Activated CD4-positive, alpha-beta T cell treated with anti-CD3 and anti-CD28 coated beads, Interleukin-2, amount 10 ng/mL, durations not matched to agents 7 days and 5 days (primary cell): ENCODE measurements around the gene FGF11. TPM values are rescaled to one million over a fixed set of nuclear protein-coding genes. Genes with fewer than 3 reads are reported as not detected.
A peak's percentile ranks its signal among the peaks of the same experiment; 100 is the strongest.

Experiments used
- CTCF ChIA-PET: fragments of 350-600 bp; sonication (Branson Sonifier 250); formaldehyde crosslinking; loops from one replicate; lab custom pipeline; 2021; ENCODE audit warnings: antibody characterized with exemption; lab: Charles Lee
- POLR2A ChIA-PET: fragments of 350-600 bp; sonication (Branson Sonifier 250); formaldehyde crosslinking; loops from one replicate; lab custom pipeline; 2021; ENCODE audit warnings: antibody characterized with exemption; lab: Charles Lee
- DNase-seq: peaks from one replicate; pipeline ENCODE4 v3.0.0-alpha.2; 2020
- H3K27ac Mint-ChIP-seq: one replicate; pipeline ENCODE4 v1.8.0; 2021; ENCODE audit warnings: mild to moderate bottlenecking, moderate library complexity, mixed read lengths
- H3K27me3 Mint-ChIP-seq: one replicate; pipeline ENCODE4 v1.8.0; 2021; ENCODE audit warnings: mixed read lengths
- H3K36me3 Mint-ChIP-seq: one replicate; pipeline ENCODE4 v1.8.0; 2021; ENCODE audit warnings: low read depth, mixed read lengths
- H3K4me1 Mint-ChIP-seq: one replicate; pipeline ENCODE4 v1.8.0; 2021; ENCODE audit warnings: mixed read lengths
- H3K4me3 Mint-ChIP-seq: one replicate; pipeline ENCODE4 v1.8.0; 2021; ENCODE audit warnings: mild to moderate bottlenecking, moderate library complexity, mixed read lengths
- H3K9me3 Mint-ChIP-seq: one replicate; pipeline ENCODE4 v1.8.0; 2021; ENCODE audit warnings: mixed read lengths
- total RNA-seq, 2 experiments: library from RNA; stranded (reverse); gene quantifications; one replicate each; pipeline ENCODE4 v1.2.3, GENCODE V29; 2021

Gene FGF11
- 1 to 10 TPM; 6.8 to 9.4 TPM for total RNA-seq

- Mint-ChIP-seq H3K27ac (peak within 1 kb of the TSS; percentile 51), H3K4me3 (peak within 1 kb of the TSS; percentile 80), H3K27me3 (peaks cover 41% of the 10 kb centered on the region), H3K36me3 (peaks cover 27% of the 10 kb centered on the region), H3K4me1 (peaks cover 43% of the 10 kb centered on the region), H3K9me3 (no peaks in the 10 kb centered on the region)
- POLR2A ChIA-PET, result no interaction called here
- DNase-seq, result no peak
- CTCF ChIA-PET, result interaction anchor here (1.2 to 1.4 kb wide), 2 partner anchors 13 to 121 kb away, joined by 4 read pairs; no protein-coding TSS in a partner anchor
Observed at GRCh38 chr17:7439462-7440112, at the start of gene FGF11. TSS of gene FGF11 (plus strand) at chr17:7439512. CDS start at chr17:7439621, 109 bp downstream.

- Mint-ChIP-seq H3K4me3 (no peak overlapping the region), H3K27me3 (no peaks in the 10 kb centered on the region), H3K9me3 (no peaks in the 10 kb centered on the region), H3K27ac (no peak overlapping the region), H3K36me3 (peaks cover 39% of the 10 kb centered on the region), H3K4me1 (peaks cover 33% of the 10 kb centered on the region)
- no peak for DNase-seq
- CTCF ChIA-PET, result interaction anchor here (1.1 kb wide), 1 partner anchor 11 kb away, joined by 3 read pairs; no protein-coding TSS in a partner anchor
- POLR2A ChIA-PET, result no interaction called here
Observed at GRCh38 chr17:7389924-7390910, 49.1 kb upstream of the FGF11 start.

GRCh38 chr17:7391307-7391706, 48.0 kb upstream of the FGF11 start:
- Mint-ChIP-seq H3K27me3 (no peaks in the 10 kb centered on the region), H3K4me1 (peaks cover 34% of the 10 kb centered on the region), H3K27ac (peak overlapping the region; percentile 26), H3K4me3 (peak overlapping the region; percentile 74), H3K36me3 (peaks cover 39% of the 10 kb centered on the region), H3K9me3 (no peaks in the 10 kb centered on the region)
- ChIA-PET CTCF (no interaction called here), POLR2A (no interaction called here)
- no peak for DNase-seq

GRCh38 chr17:7392696-7393612, 46.4 kb upstream of the FGF11 start:
- DNase-seq, result no peak
- peak overlapping the region; percentile 36 for H3K27ac Mint-ChIP-seq

GRCh38 chr17:7393613-7394451, 45.5 kb upstream of the FGF11 start:
- POLR2A ChIA-PET, result no interaction called here
- DNase-seq, result peak; percentile 69
- CTCF ChIA-PET, result interaction anchor here (0.6 to 1.1 kb wide), 3 partner anchors 25 to 822 kb away, joined by 3 to 4 read pairs (median 3); no protein-coding TSS in a partner anchor
- no peaks in the 10 kb centered on the region for H3K27me3 Mint-ChIP-seq
- no peaks in the 10 kb centered on the region for H3K9me3 Mint-ChIP-seq
- H3K36me3 Mint-ChIP-seq, result peaks cover 38% of the 10 kb centered on the region
- H3K4me1 Mint-ChIP-seq, result peaks cover 34% of the 10 kb centered on the region
- H3K27ac Mint-ChIP-seq, result peak overlapping the region; percentile 89
- peak overlapping the region; percentile 97 for H3K4me3 Mint-ChIP-seq

More at GRCh38 chr17:7392696-7393612, 46.4 kb upstream of the FGF11 start:
- H3K27me3 Mint-ChIP-seq, result no peaks in the 10 kb centered on the region
- H3K36me3 Mint-ChIP-seq, result peaks cover 39% of the 10 kb centered on the region
- ChIA-PET POLR2A (no interaction called here), CTCF (interaction anchor here (0.6 to 1.1 kb wide), 2 partner anchors 44 to 823 kb away, joined by 3 to 4 read pairs; no protein-coding TSS in a partner anchor)
- H3K4me1 Mint-ChIP-seq, result peaks cover 34% of the 10 kb centered on the region
- H3K4me3 Mint-ChIP-seq, result peak overlapping the region; percentile 97
- no peaks in the 10 kb centered on the region for H3K9me3 Mint-ChIP-seq

GRCh38 chr17:7394452-7395191, 44.7 kb upstream of the FGF11 start, which contains the start of gene PLSCR3:
TSS of gene PLSCR3 (minus strand) at chr17:7394525. CDS start at chr17:7394110, 415 bp downstream.
- no peaks in the 10 kb centered on the region for H3K27me3 Mint-ChIP-seq

GRCh38 chr17:7396147-7396546, 43.2 kb upstream of the FGF11 start:
- ChIA-PET CTCF (interaction anchor here (1.4 to 1.7 kb wide), 2 partner anchors 41 to 48 kb away, joined by 4 to 5 read pairs; no protein-coding TSS in a partner anchor), POLR2A (no interaction called here)
- no peak overlapping the region for H3K27ac Mint-ChIP-seq
- no peak for DNase-seq
- no peaks in the 10 kb centered on the region for H3K27me3 Mint-ChIP-seq
- H3K9me3 Mint-ChIP-seq, result no peaks in the 10 kb centered on the region
- H3K4me1 Mint-ChIP-seq, result peaks cover 32% of the 10 kb centered on the region
- peak overlapping the region; percentile 11 for H3K4me3 Mint-ChIP-seq
- H3K36me3 Mint-ChIP-seq, result peaks cover 22% of the 10 kb centered on the region

More at GRCh38 chr17:7394452-7395191, 44.7 kb upstream of the FGF11 start, which contains the start of gene PLSCR3:
- POLR2A ChIA-PET, result no interaction called here
- no peaks in the 10 kb centered on the region for H3K9me3 Mint-ChIP-seq
- DNase-seq, result peak; percentile 80
- peak within 1 kb of the TSS; percentile 89 for H3K27ac Mint-ChIP-seq
- CTCF ChIA-PET, result interaction anchor here (0.6 to 1.7 kb wide), 6 partner anchors 13 to 117 kb away, joined by 3 to 4 read pairs (median 3); no protein-coding TSS in a partner anchor
- peaks cover 34% of the 10 kb centered on the region for H3K4me1 Mint-ChIP-seq
- peak within 1 kb of the TSS; percentile 97 for H3K4me3 Mint-ChIP-seq
- H3K36me3 Mint-ChIP-seq, result peaks cover 31% of the 10 kb centered on the region

DNA sequence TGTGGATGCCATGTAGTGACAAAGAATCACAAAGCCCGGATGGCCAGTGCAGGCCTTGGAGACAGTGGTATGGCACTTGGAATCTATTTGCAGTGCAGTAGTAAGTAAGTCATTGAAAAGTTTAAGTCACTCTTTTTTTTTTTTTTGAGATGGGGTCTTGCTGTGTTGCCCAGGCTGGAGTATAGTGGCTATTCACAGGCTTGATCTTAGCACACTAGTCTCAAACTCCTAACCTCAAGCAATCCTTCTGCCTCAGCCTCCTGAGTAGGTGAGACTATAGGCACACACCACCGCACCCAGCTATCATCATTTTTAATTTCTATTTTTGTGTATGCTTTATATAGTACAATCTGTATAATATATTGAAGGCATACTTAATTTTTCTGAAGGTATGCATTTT, 40.7 kb upstream of the FGF11 start:
- POLR2A ChIA-PET, result no interaction called here
- no peak overlapping the region for H3K27ac Mint-ChIP-seq
- peaks cover 7% of the 10 kb centered on the region for H3K36me3 Mint-ChIP-seq
- no peak overlapping the region for H3K4me3 Mint-ChIP-seq
- H3K4me1 Mint-ChIP-seq, result peaks cover 23% of the 10 kb centered on the region
- no peak for DNase-seq
- CTCF ChIA-PET, result interaction anchor here (0.6 to 2.0 kb wide), 7 partner anchors 10 to 162 kb away, joined by 3 to 6 read pairs (median 3); partner anchors contain the start of genes ACAP1 and SENP3
- H3K9me3 Mint-ChIP-seq, result no peaks in the 10 kb centered on the region
- no peaks in the 10 kb centered on the region for H3K27me3 Mint-ChIP-seq

- Mint-ChIP-seq H3K36me3 (peaks cover 5% of the 10 kb centered on the region), H3K4me3 (peak overlapping the region; percentile 95), H3K27ac (peak overlapping the region; percentile 95), H3K9me3 (no peaks in the 10 kb centered on the region), H3K27me3 (peaks cover 12% of the 10 kb centered on the region), H3K4me1 (peaks cover 26% of the 10 kb centered on the region)
- CTCF ChIA-PET, result interaction anchor here (0.6 to 2.9 kb wide), 10 partner anchors 26 to 285 kb away, joined by 3 to 10 read pairs (median 6); partner anchors contain the start of genes TMEM102, TP53 and WRAP53
- POLR2A ChIA-PET, result interaction anchor here (0.6 kb wide), 1 partner anchor 51 kb away, joined by 3 read pairs; no protein-coding TSS in a partner anchor
- DNase-seq, result peak; percentile 31
Observed at GRCh38 chr17:7403043-7403726, 36.1 kb upstream of the FGF11 start.

DNA sequence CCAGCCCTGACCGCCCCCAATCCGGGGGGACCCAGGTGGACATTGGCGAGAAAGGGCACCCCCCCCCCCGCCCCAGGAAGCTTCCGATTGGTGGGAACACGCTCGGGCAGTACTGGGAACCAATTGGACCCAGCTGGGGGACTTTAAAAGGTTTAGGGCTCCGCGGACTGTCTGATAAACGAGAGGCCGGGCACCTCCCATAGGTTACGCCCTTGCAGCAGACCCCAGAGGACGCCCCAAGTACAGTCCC, 35.7 kb upstream of the FGF11 start:
- peaks cover 5% of the 10 kb centered on the region for H3K36me3 Mint-ChIP-seq
- no peaks in the 10 kb centered on the region for H3K9me3 Mint-ChIP-seq
- ChIA-PET POLR2A (no interaction called here), CTCF (interaction anchor here (0.6 to 2.7 kb wide), 10 partner anchors 18 to 284 kb away, joined by 3 to 10 read pairs (median 4); partner anchors contain the start of genes TMEM102, TP53 and WRAP53)
- DNase-seq, result no peak
- peak overlapping the region; percentile 95 for H3K4me3 Mint-ChIP-seq
- H3K27ac Mint-ChIP-seq, result peak overlapping the region; percentile 95
- peaks cover 26% of the 10 kb centered on the region for H3K4me1 Mint-ChIP-seq
- peaks cover 12% of the 10 kb centered on the region for H3K27me3 Mint-ChIP-seq
